ENCODE data around the gene ARVCF. TPM values are rescaled to one million over a fixed set of nuclear protein-coding genes. Genes with fewer than 3 reads are reported as not detected.

The ARVCF gene
- total RNA-seq, 1 donor from 2014 or later: 191 TPM

GRCh38 chr22:20017622-20017958 is 967 bp upstream of the ARVCF start:
- DNase-seq (ENCODE audit: extremely low read depth, low read depth, low spot score): no peak

GRCh38 chr22:20015971-20016733 is 471 bp downstream of the ARVCF start:
- no peak for DNase-seq (ENCODE audit: extremely low read depth, low read depth, low spot score)

GRCh38 chr22:20015187-20015625 is 1.4 kb downstream of the ARVCF start:
- DNase-seq (ENCODE audit: extremely low read depth, low read depth, low spot score): no peak

- DNase-seq (ENCODE audit: extremely low read depth, low read depth, low spot score): no peak
Measured at GRCh38 chr22:20014526-20015186, 2.0 kb downstream of the ARVCF start.

- no peak for DNase-seq (ENCODE audit: extremely low read depth, low read depth, low spot score)
Measured at GRCh38 chr22:20013382-20013871, 3.2 kb downstream of the ARVCF start.

- DNase-seq (ENCODE audit: extremely low read depth, low read depth, low spot score): no peak
Measured at GRCh38 chr22:20012741-20013331, 3.8 kb downstream of the ARVCF start.

GRCh38 chr22:20011993-20012740 is 4.5 kb downstream of the ARVCF start:
- no peak for DNase-seq (ENCODE audit: extremely low read depth, low read depth, low spot score)

- DNase-seq (ENCODE audit: extremely low read depth, low read depth, low spot score): no peak
Measured at GRCh38 chr22:20011123-20011992, 5.3 kb downstream of the ARVCF start.

GRCh38 chr22:20010307-20011122 is 6.1 kb downstream of the ARVCF start:
- no peak for DNase-seq (ENCODE audit: extremely low read depth, low read depth, low spot score)

GRCh38 chr22:20009582-20010306 is 6.9 kb downstream of the ARVCF start:
- DNase-seq (ENCODE audit: extremely low read depth, low read depth, low spot score): no peak

- DNase-seq (ENCODE audit: extremely low read depth, low read depth, low spot score): no peak
Measured at GRCh38 chr22:20009018-20009491, 7.6 kb downstream of the ARVCF start.

- DNase-seq (ENCODE audit: extremely low read depth, low read depth, low spot score): no peak
Measured at GRCh38 chr22:20008221-20008995, 8.2 kb downstream of the ARVCF start.

GRCh38 chr22:20004464-20004863 is 12.2 kb downstream of the ARVCF start:
- no peak for DNase-seq (ENCODE audit: extremely low read depth, low read depth, low spot score)

GRCh38 chr22:20003304-20003703 is 13.3 kb downstream of the ARVCF start:
- DNase-seq (ENCODE audit: extremely low read depth, low read depth, low spot score): no peak

GRCh38 chr22:20002636-20003035 is 14.0 kb downstream of the ARVCF start:
- no peak for DNase-seq (ENCODE audit: extremely low read depth, low read depth, low spot score)

- no peak for DNase-seq (ENCODE audit: extremely low read depth, low read depth, low spot score)
Measured at GRCh38 chr22:20002128-20002527, 14.5 kb downstream of the ARVCF start.

GRCh38 chr22:20001082-20001638 is 15.5 kb downstream of the ARVCF start:
- DNase-seq (ENCODE audit: extremely low read depth, low read depth, low spot score): peak; percentile 82

Data from glomerular endothelial cell (primary cell).